Measurements from ENCODE around the gene EML1. TPM values are rescaled to one million over a fixed set of nuclear protein-coding genes. Genes with fewer than 3 reads are reported as not detected.

EML1 gene
- total RNA-seq, 6 experiments from 2014 or later = 3.3 to 6.8 (median 4.5) TPM

- no peak for ATAC-seq
- DNase-seq = no peak
- H3K27ac ChIP-seq = no peak overlapping the region
- no peaks in the 10 kb centered on the region for H3K36me3 ChIP-seq
- H3K27me3 ChIP-seq = no peaks in the 10 kb centered on the region
- no peak for TF ChIP-seq POLR2A (IDR thresholded peaks at IDR 0.05)
- no peak for TF ChIP-seq CTCF (IDR thresholded peaks at IDR 0.05)
- H3K4me3 ChIP-seq = no peak overlapping the region
- intact Hi-C loops (cut with DNase I) = loop anchor here in 1 of 2 donors (10.0 kb wide), 1 partner anchor 126 kb away; no protein-coding TSS in a partner anchor
- H3K4me1 ChIP-seq = no peaks in the 10 kb centered on the region
- no peaks in the 10 kb centered on the region for H3K9me3 ChIP-seq
- 60% methylated on average over 1 of the region's 3 CpGs for WGBS (ENCODE audit: insufficient coverage, low coverage, low lambda C conversion rate, missing lambda C conversion rate)
Measured at GRCh38 chr14:99989032-99989431, 195.8 kb downstream of the EML1 start.

GRCh38 chr14:99990268-99991170, 197.3 kb downstream of the EML1 start:
- DNase-seq (no peak), ATAC-seq (no peak)
- intact Hi-C loops (cut with DNase I) = no loop called here
- H3K27me3 ChIP-seq = no peaks in the 10 kb centered on the region
- H3K36me3 ChIP-seq = no peaks in the 10 kb centered on the region
- no peak overlapping the region for H3K27ac ChIP-seq
- WGBS (ENCODE audit: insufficient coverage, low coverage, low lambda C conversion rate, missing lambda C conversion rate) = 83% methylated on average over 7 of the region's 7 CpGs
- no peak overlapping the region for H3K4me3 ChIP-seq
- no peaks in the 10 kb centered on the region for H3K4me1 ChIP-seq
- TF ChIP-seq CTCF (IDR thresholded peaks at IDR 0.05) (no peak), POLR2A (IDR thresholded peaks at IDR 0.05) (no peak)
- H3K9me3 ChIP-seq = no peaks in the 10 kb centered on the region

DNA sequence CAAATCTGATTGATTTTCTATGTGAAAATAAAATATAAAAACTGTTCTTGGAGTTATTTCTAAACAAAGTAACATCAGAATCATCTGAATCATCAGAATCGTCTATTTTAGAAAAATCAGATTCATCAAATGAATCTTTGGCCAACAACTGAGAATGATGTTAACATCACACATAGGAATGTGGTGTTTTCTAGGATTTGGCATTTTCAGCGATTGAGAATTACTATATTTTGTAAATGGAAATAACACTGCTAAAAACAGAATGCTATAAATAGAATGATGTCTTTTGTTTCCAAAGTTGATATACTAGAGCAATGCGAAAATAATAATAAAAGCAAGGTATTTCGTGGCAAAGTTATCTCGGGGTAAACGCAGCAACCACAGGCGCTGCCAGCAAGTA, 198.1 kb downstream of the EML1 start:
- no peak for DNase-seq
- Histone ChIP-seq H3K4me1 (no peaks in the 10 kb centered on the region), H3K4me3 (no peak overlapping the region), H3K27me3 (no peaks in the 10 kb centered on the region), H3K27ac (no peak overlapping the region), H3K9me3 (no peaks in the 10 kb centered on the region), H3K36me3 (no peaks in the 10 kb centered on the region)
- intact Hi-C loops (cut with DNase I) = no loop called here
- WGBS (ENCODE audit: insufficient coverage, low coverage, low lambda C conversion rate, missing lambda C conversion rate) = 86% methylated on average over 7 of the region's 7 CpGs
- ATAC-seq = no peak
- TF ChIP-seq CTCF (IDR thresholded peaks at IDR 0.05) (no peak), POLR2A (IDR thresholded peaks at IDR 0.05) (no peak)

Small RNAs within 50 kb of the gene (small RNA-seq; reads per million reads assigned to genes)
- 0 reads per million in 2 experiments for gene RNU1-47P

Other genes with a start within 250 kb of the EML1 start
- gene CCDC85C, start 189.2 kb upstream of the EML1 start, total RNA-seq = 10 to 100 TPM; 13.6 to 32.8 (median 21.8) TPM
- gene HHIPL1, start 148.3 kb upstream of the EML1 start, total RNA-seq = 1 to 10 TPM in 1 of 6 experiments, under 1 TPM in 5; 0.43 to 1.4 (median 0.66) TPM
- 1 to 10 TPM in 1 of 6 experiments, under 1 TPM in 4, not detected in 1; 0.06 to 1.6 (median 0.42) TPM for gene CYP46A1, start 109.1 kb upstream of the EML1 start, total RNA-seq

Data from right lobe of liver (tissue), 6 donors.